HPDE6-E6E7 (cell line): ENCODE data around the gene ANKRD22.

Experiments
- DNase-seq: peaks from one replicate; pipeline ENCODE4 v3.0.0; 2011; ENCODE audit warnings: missing footprints; ENCODE audit errors: extremely low spot score

ANKRD22 gene

GRCh38 chr10:88835096-88835909 lies 16.3 kb downstream of the ANKRD22 start:
- DNase-seq: peak; percentile 48

GRCh38 chr10:88833723-88834122 lies 17.9 kb downstream of the ANKRD22 start:
- no peak for DNase-seq

GRCh38 chr10:88833156-88833555 lies 18.5 kb downstream of the ANKRD22 start:
- DNase-seq: no peak

GRCh38 chr10:88832376-88832775 lies 19.3 kb downstream of the ANKRD22 start:
- DNase-seq: no peak

GRCh38 chr10:88831709-88832108 lies 19.9 kb downstream of the ANKRD22 start:
- no peak for DNase-seq

GRCh38 chr10:88830643-88831268 lies 20.9 kb downstream of the ANKRD22 start:
- no peak for DNase-seq

- DNase-seq: no peak
Measured at GRCh38 chr10:88828310-88828709, 23.3 kb downstream of the ANKRD22 start.

- no peak for DNase-seq
Measured at GRCh38 chr10:88827671-88828070, 24.0 kb downstream of the ANKRD22 start.

- no peak for DNase-seq
Measured at GRCh38 chr10:88826388-88826787, 25.3 kb downstream of the ANKRD22 start.

- peak; percentile 27 for DNase-seq
Measured at GRCh38 chr10:88820748-88821401, 30.8 kb downstream of the ANKRD22 start.

GRCh38 chr10:88819290-88819689 lies 32.4 kb downstream of the ANKRD22 start:
- no peak for DNase-seq

- DNase-seq: no peak
Measured at GRCh38 chr10:88813200-88813599, 38.4 kb downstream of the ANKRD22 start.

- DNase-seq: peak; percentile 51
Measured at GRCh38 chr10:88810196-88810961, 41.3 kb downstream of the ANKRD22 start.

- DNase-seq: no peak
Measured at GRCh38 chr10:88809621-88810020, 42.0 kb downstream of the ANKRD22 start.

GRCh38 chr10:88805924-88806323 lies 45.7 kb downstream of the ANKRD22 start:
- no peak for DNase-seq

- no peak for DNase-seq
Measured at GRCh38 chr10:88805361-88805760, 46.3 kb downstream of the ANKRD22 start.

- DNase-seq: no peak
Measured at GRCh38 chr10:88804083-88804812, 47.4 kb downstream of the ANKRD22 start.

- DNase-seq: no peak
Measured at GRCh38 chr10:88803641-88804040, 48.0 kb downstream of the ANKRD22 start.

- DNase-seq: no peak
Measured at GRCh38 chr10:88802523-88803285, 48.9 kb downstream of the ANKRD22 start, which contains the start of gene LIPM. TSS of gene LIPM (plus strand) at chr10:88802730. CDS start at chr10:88802897, 167 bp downstream.
